Stimulated activated naive CD8-positive, alpha-beta T cell treated with anti-CD3 and anti-CD28 coated beads, Interleukin-15, Interleukin-2, amounts not matched to agents 100 ng/mL and 50 ng/mL, for 24 hours (primary cell): ENCODE results near the gene CNIH3.
"Not testable (repeated sequence)": the region's sequence is repeated elsewhere in the genome, so short reads cannot be mapped to it uniquely, and the experiment has no call there.

Source experiments
- H3K27ac Mint-ChIP-seq: one replicate; pipeline ENCODE4 v1.8.0; 2021; ENCODE audit warnings: mild to moderate bottlenecking, mixed read lengths
- H3K27me3 Mint-ChIP-seq: one replicate; pipeline ENCODE4 v1.8.0; 2021; ENCODE audit warnings: mixed read lengths
- H3K36me3 Mint-ChIP-seq: one replicate; pipeline ENCODE4 v1.8.0; 2021; ENCODE audit warnings: low read depth, mixed read lengths
- H3K4me1 Mint-ChIP-seq: one replicate; pipeline ENCODE4 v1.8.0; 2021; ENCODE audit warnings: low read depth, mixed read lengths
- H3K4me3 Mint-ChIP-seq: one replicate; pipeline ENCODE4 v1.8.0; 2021; ENCODE audit warnings: mild to moderate bottlenecking, mixed read lengths
- H3K9me3 Mint-ChIP-seq: one replicate; pipeline ENCODE4 v1.8.0; 2021; ENCODE audit warnings: mixed read lengths

CNIH3 gene

GRCh38 chr1:224700918-224701531 is 84.9 kb downstream of the CNIH3 start:
- Mint-ChIP-seq H3K4me3 (no peak overlapping the region), H3K27ac (no peak overlapping the region), H3K36me3 (no peaks in the 10 kb centered on the region), H3K27me3 (no peaks in the 10 kb centered on the region), H3K9me3 (no peaks in the 10 kb centered on the region), H3K4me1 (no peaks in the 10 kb centered on the region)

DNA sequence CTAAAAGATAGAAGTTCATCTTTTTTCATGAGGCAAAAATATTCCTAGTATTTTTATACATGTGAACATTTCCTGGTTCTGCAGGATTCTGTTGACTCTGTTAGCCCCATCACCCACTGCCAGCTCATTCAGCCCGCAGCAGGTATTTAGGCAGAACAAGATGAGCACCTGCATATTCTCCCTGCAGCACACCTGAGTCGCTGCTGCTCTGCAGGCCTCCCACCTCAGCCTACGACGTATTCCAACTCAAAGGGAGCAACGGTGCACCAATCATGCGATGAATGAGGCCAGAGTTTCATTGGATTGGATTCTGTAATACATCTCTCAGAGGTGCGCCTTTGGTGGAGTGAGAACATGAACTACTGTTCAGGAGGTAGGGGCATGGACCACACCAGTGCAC is 87.6 kb downstream of the CNIH3 start:
- no peak overlapping the region for H3K27ac Mint-ChIP-seq
- no peaks in the 10 kb centered on the region for H3K9me3 Mint-ChIP-seq
- no peaks in the 10 kb centered on the region for H3K4me1 Mint-ChIP-seq
- no peaks in the 10 kb centered on the region for H3K36me3 Mint-ChIP-seq
- no peaks in the 10 kb centered on the region for H3K27me3 Mint-ChIP-seq
- no peak overlapping the region for H3K4me3 Mint-ChIP-seq

DNA sequence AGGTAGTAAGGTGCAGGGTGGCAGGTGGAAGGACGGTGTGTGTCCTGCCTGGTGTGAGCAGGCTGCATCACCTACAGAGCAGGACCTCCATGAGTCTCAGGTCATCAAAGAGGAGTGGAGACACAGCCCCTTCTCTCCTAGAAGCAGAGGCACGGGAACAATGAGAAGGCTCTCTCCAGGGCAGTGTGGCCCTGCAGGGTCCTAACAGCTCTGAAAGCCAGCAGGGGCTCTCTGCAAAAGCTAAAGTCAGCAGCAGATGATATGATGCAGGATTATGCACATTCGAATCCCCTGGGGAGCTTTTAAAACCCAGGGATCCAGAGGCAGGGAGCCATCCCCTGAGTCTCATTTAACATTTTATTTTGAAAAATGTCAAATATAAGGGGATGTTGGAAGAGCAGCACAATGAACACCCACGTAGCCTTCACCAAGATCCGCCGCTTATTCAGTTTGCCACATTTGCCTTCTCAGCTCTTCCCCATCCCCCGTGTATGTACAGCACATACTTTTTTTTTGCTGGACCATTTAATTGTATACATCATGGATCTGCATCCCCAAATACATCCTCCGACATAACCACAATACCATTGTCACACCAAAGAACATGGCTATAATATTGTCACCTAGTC is 88.1 kb downstream of the CNIH3 start:
- no peaks in the 10 kb centered on the region for H3K9me3 Mint-ChIP-seq
- H3K27ac Mint-ChIP-seq = no peak overlapping the region
- no peak overlapping the region for H3K4me3 Mint-ChIP-seq
- no peaks in the 10 kb centered on the region for H3K4me1 Mint-ChIP-seq
- H3K36me3 Mint-ChIP-seq = no peaks in the 10 kb centered on the region
- H3K27me3 Mint-ChIP-seq = no peaks in the 10 kb centered on the region

DNA sequence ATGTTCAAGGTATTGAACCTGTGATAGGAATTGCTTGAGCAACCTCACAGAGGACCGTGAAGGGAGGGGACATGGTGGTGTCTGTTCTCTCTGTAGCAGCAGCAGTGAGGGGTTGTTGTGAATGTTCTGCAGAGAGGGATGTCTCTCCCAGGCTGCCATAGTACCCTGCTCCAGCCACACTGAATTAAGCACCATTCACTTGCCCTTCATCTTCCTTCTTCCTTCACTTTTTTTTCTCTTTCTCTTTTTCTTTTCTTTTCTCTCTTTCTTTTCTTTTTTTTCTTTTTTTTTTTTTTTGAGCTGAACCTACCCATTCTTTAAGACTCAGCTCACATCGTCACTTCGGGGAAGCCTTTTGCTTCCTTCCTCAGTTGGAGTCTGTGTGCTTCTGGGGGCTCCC is 89.5 kb downstream of the CNIH3 start:
- Mint-ChIP-seq H3K4me1 (no peaks in the 10 kb centered on the region), H3K27ac (no peak overlapping the region)

GRCh38 chr1:224707843-224708725 is 92.0 kb downstream of the CNIH3 start:
- Mint-ChIP-seq H3K27ac (no peak overlapping the region), H3K4me1 (no peaks in the 10 kb centered on the region), H3K4me3 (no peak overlapping the region), H3K36me3 (no peaks in the 10 kb centered on the region), H3K27me3 (no peaks in the 10 kb centered on the region), H3K9me3 (no peaks in the 10 kb centered on the region)

More for the DNA sequence above, 89.5 kb downstream of the CNIH3 start:
- Mint-ChIP-seq H3K36me3 (no peaks in the 10 kb centered on the region), H3K9me3 (no peaks in the 10 kb centered on the region), H3K4me3 (no peak overlapping the region), H3K27me3 (no peaks in the 10 kb centered on the region)

GRCh38 chr1:224710196-224710595 is 94.1 kb downstream of the CNIH3 start:
- H3K27ac Mint-ChIP-seq = no peak overlapping the region
- H3K4me3 Mint-ChIP-seq = no peak overlapping the region
- no peaks in the 10 kb centered on the region for H3K4me1 Mint-ChIP-seq
- H3K27me3 Mint-ChIP-seq = no peaks in the 10 kb centered on the region
- no peaks in the 10 kb centered on the region for H3K36me3 Mint-ChIP-seq
- H3K9me3 Mint-ChIP-seq = no peaks in the 10 kb centered on the region

- H3K27me3 Mint-ChIP-seq, H3K4me3 Mint-ChIP-seq, H3K27ac Mint-ChIP-seq, H3K36me3 Mint-ChIP-seq, H3K4me1 Mint-ChIP-seq, H3K9me3 Mint-ChIP-seq: not testable (repeated sequence)
Measured at GRCh38 chr1:224711231-224711756, 95.2 kb downstream of the CNIH3 start.

- Mint-ChIP-seq H3K4me1 (no peaks in the 10 kb centered on the region), H3K4me3 (no peak overlapping the region), H3K27ac (no peak overlapping the region), H3K27me3 (no peaks in the 10 kb centered on the region), H3K9me3 (no peaks in the 10 kb centered on the region), H3K36me3 (no peaks in the 10 kb centered on the region)
Measured at GRCh38 chr1:224711876-224712275, 95.8 kb downstream of the CNIH3 start.

GRCh38 chr1:224713228-224713627 is 97.1 kb downstream of the CNIH3 start:
- H3K27me3 Mint-ChIP-seq = peaks cover 8% of the 10 kb centered on the region
- no peak overlapping the region for H3K4me3 Mint-ChIP-seq
- no peaks in the 10 kb centered on the region for H3K36me3 Mint-ChIP-seq
- no peaks in the 10 kb centered on the region for H3K4me1 Mint-ChIP-seq
- no peaks in the 10 kb centered on the region for H3K9me3 Mint-ChIP-seq
- no peak overlapping the region for H3K27ac Mint-ChIP-seq

GRCh38 chr1:224714553-224714952 is 98.4 kb downstream of the CNIH3 start:
- Mint-ChIP-seq H3K4me3 (no peak overlapping the region), H3K9me3 (no peaks in the 10 kb centered on the region), H3K4me1 (no peaks in the 10 kb centered on the region), H3K27ac (no peak overlapping the region), H3K36me3 (no peaks in the 10 kb centered on the region), H3K27me3 (peaks cover 15% of the 10 kb centered on the region)

DNA sequence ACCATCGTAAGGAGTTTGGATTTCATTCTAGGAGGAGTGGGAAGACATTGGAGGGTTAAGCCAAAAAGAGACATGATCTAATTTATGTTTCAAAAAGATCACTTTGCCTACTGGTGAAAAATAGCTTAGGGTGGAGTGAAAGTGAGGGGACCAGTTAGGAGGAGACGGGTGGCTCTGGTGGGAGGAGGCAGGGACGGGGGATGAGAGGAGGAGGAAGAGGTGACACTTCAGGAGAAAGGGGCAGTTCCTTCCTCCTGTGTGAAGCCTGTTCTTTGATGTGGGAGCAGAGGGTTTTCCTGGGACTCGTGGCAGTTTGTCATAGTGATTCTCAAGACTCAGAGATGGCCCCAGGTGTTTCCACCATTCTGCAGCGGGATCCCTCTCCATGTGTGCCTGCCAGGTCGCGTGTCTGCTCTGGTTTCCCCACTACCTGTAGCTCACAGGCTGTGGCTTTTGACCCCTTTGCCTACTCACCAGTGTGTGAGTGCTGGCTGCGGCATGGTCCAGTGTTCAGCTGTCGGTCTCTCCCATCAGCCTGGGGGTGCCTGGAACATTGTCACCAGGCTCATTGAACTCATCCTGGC is 102.4 kb downstream of the CNIH3 start:
- Mint-ChIP-seq H3K27ac (no peak overlapping the region), H3K9me3 (no peaks in the 10 kb centered on the region), H3K27me3 (peaks cover 31% of the 10 kb centered on the region), H3K4me1 (no peaks in the 10 kb centered on the region), H3K36me3 (no peaks in the 10 kb centered on the region), H3K4me3 (no peak overlapping the region)

- no peaks in the 10 kb centered on the region for H3K9me3 Mint-ChIP-seq
- no peak overlapping the region for H3K27ac Mint-ChIP-seq
- no peak overlapping the region for H3K4me3 Mint-ChIP-seq
- H3K27me3 Mint-ChIP-seq = peaks cover 31% of the 10 kb centered on the region
- no peaks in the 10 kb centered on the region for H3K36me3 Mint-ChIP-seq
- H3K4me1 Mint-ChIP-seq = no peaks in the 10 kb centered on the region
Measured at GRCh38 chr1:224719716-224720115, 103.6 kb downstream of the CNIH3 start.

DNA sequence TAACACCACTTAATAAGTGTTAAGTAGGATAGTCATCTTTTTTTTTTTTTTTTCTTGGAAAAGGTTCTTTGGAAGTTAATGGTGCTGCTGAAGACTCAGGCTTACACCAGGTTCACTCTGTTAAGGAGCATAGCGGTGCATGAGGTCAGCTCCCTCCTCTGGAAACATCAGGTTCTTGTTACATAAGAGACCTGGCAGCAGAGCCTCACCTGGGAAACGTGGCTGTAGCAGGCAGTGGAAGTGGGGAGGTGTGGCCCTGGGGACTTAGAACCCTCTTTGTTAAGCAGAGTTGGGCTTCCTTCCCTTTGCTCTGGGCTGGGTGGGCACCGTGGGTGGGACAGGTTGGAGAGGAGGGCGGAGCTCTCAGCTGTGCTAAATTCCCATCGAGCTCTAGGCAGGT is 104.1 kb downstream of the CNIH3 start:
- Mint-ChIP-seq H3K9me3 (no peaks in the 10 kb centered on the region), H3K4me1 (no peaks in the 10 kb centered on the region), H3K27me3 (peaks cover 31% of the 10 kb centered on the region), H3K4me3 (no peak overlapping the region), H3K27ac (no peak overlapping the region), H3K36me3 (no peaks in the 10 kb centered on the region)

DNA sequence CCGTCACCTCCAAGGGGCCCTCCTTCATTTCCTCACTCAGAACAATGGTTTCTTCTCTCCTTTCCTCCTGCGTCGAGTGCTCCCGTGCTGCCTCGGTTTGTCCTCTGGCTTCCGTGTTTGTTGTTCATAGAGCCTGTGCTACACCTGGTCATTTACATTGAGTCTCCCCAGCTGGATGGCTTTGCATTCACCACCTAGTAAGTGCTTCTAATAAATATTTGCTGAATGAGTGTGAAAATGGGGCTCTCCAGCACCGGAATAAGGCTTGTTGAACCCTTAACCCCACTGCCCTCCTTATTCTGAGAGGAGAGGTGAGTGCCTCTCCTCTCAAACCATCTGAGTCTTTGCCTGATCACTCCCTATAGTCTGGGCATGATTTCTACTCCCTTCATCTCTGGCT is 104.9 kb downstream of the CNIH3 start:
- Mint-ChIP-seq H3K27me3 (peaks cover 31% of the 10 kb centered on the region), H3K4me1 (no peaks in the 10 kb centered on the region), H3K27ac (no peak overlapping the region), H3K4me3 (no peak overlapping the region), H3K9me3 (no peaks in the 10 kb centered on the region), H3K36me3 (no peaks in the 10 kb centered on the region)

DNA sequence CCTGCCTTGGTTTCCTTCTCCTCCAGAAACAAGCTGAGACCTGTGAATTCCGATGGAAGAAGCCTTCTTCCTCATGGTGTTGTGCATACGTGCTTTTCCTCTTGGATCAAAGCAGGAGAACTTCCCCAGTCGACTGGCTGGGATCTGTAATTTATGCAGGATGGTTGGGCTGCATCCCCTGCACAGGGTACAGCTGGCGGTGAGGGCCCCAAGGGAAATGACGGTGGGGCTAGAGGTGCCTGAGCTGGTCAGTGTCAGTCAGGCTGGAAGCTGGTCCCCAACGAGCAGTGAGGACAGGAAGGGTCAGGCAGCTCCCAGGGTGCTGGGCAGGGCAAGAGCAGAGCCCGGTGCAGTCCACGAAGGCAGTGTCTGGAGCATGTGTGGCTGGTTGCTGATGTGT is 106.7 kb downstream of the CNIH3 start:
- peaks cover 28% of the 10 kb centered on the region for H3K27me3 Mint-ChIP-seq
- H3K9me3 Mint-ChIP-seq = no peaks in the 10 kb centered on the region
- no peak overlapping the region for H3K27ac Mint-ChIP-seq
- H3K4me1 Mint-ChIP-seq = no peaks in the 10 kb centered on the region
- no peaks in the 10 kb centered on the region for H3K36me3 Mint-ChIP-seq
- no peak overlapping the region for H3K4me3 Mint-ChIP-seq
